SK-N-SH treated with all-trans-retinoic acid at 6 μM for 48 hours (cell line): Measurements from ENCODE around the gene NIFK.

ENCODE experiments used
- ARNTL ChIP-seq: fragments of 450-650 bp; formaldehyde crosslinking; IDR thresholded peaks from 2 replicates; pipeline ENCODE4 v1.5.0; 2020; ENCODE audit warnings: low read depth, mild to moderate bottlenecking, moderate library complexity, borderline replicate concordance
- BACH2 ChIP-seq: fragments of 250-450 bp; sonication (Bioruptor Pico); IDR thresholded peaks from 2 replicates; pipeline ENCODE4 v1.9.0; 2021; ENCODE audit warnings: mild to moderate bottlenecking, borderline replicate concordance
- CREB5 ChIP-seq: fragments of 250-450 bp; sonication (Bioruptor Pico); IDR thresholded peaks from 2 replicates; pipeline ENCODE4 v1.5.1; 2020; ENCODE audit warnings: low read depth, mild to moderate bottlenecking, moderate library complexity
- PATZ1 ChIP-seq: fragments of 250-450 bp; sonication (Bioruptor Pico); IDR thresholded peaks from 2 replicates; pipeline ENCODE4 v1.8.0; 2020; ENCODE audit warnings: mild to moderate bottlenecking, moderate library complexity, borderline replicate concordance
- POU6F1 ChIP-seq: fragments of 250-450 bp; sonication (Bioruptor Pico); IDR thresholded peaks from 2 replicates; pipeline ENCODE4 v1.8.0; 2021; ENCODE audit warnings: low read depth, mild to moderate bottlenecking, moderate library complexity, borderline replicate concordance
- RARB ChIP-seq: fragments of 250-450 bp; sonication (Bioruptor Pico); IDR thresholded peaks from 2 replicates; pipeline ENCODE4 v1.8.0; 2021; ENCODE audit warnings: mild to moderate bottlenecking, moderate library complexity
- SNAI2 ChIP-seq: fragments of 250-450 bp; sonication (Bioruptor Pico); IDR thresholded peaks from 2 replicates; pipeline ENCODE4 v1.5.0; 2020; ENCODE audit warnings: mild to moderate bottlenecking, moderate library complexity
- TSHZ2 ChIP-seq: fragments of 250-450 bp; sonication (Bioruptor Pico); IDR thresholded peaks from 2 replicates; pipeline ENCODE4 v1.5.0; 2020; ENCODE audit warnings: mild to moderate bottlenecking, moderate library complexity
- ZFP3 ChIP-seq: fragments of 250-450 bp; sonication (Bioruptor Pico); IDR thresholded peaks from 2 replicates; pipeline ENCODE4 v1.5.0; 2020; ENCODE audit warnings: mild to moderate bottlenecking, moderate library complexity
- ZFP30 ChIP-seq: fragments of 450-650 bp; formaldehyde crosslinking; IDR thresholded peaks from 2 replicates; pipeline ENCODE4 v1.5.0; 2022; ENCODE audit warnings: mild to moderate bottlenecking, moderate library complexity
- ZNF70 ChIP-seq: fragments of 450-650 bp; formaldehyde crosslinking; IDR thresholded peaks from 2 replicates; pipeline ENCODE4 v1.5.0; 2020; ENCODE audit warnings: mild to moderate bottlenecking, moderate library complexity

- no peak for TF ChIP-seq ZFP30
- no peak for TF ChIP-seq PATZ1
- TF ChIP-seq ZFP3 (CRISPR knock-in tag), result no peak
- TF ChIP-seq CREB5 (CRISPR knock-in tag), result no peak
- no peak for TF ChIP-seq RARB
- no peak for TF ChIP-seq ARNTL (CRISPR knock-in tag)
- TF ChIP-seq BACH2, result no peak
- TF ChIP-seq TSHZ2, result no peak
- TF ChIP-seq SNAI2, result no peak
- no peak for TF ChIP-seq POU6F1 (CRISPR knock-in tag)
- TF ChIP-seq ZNF70 (CRISPR knock-in tag), result no peak
Observed at GRCh38 chr2:121741450-121741849, 4.8 kb upstream of the NIFK start.
